D721Med (cell line): ENCODE measurements around the gene TMEM156.

Experiments
- DNase-seq: peaks from one replicate; pipeline ENCODE4 v3.0.0; 2011; ENCODE audit warnings: low spot score; ENCODE audit not compliant: insufficient read length
- FAIRE-seq: peaks from 2 replicates; lab custom pipeline; 2011; peaks lifted over from hg19 to GRCh38; lab: Jason Lieb, UNC
- CTCF ChIP-seq: IDR thresholded peaks from 2 replicates; pipeline ENCODE4 v1.5.1; 2012; ENCODE audit warnings: mild to moderate bottlenecking, control low read depth; ENCODE audit not compliant: insufficient read depth; ENCODE audit errors: missing control alignments

The TMEM156 gene

GRCh38 chr4:38983291-38983690 is 48.9 kb downstream of the TMEM156 start:
- FAIRE-seq, result no peak

GRCh38 chr4:38982361-38983095 is 49.7 kb downstream of the TMEM156 start:
- no peak for TF ChIP-seq CTCF
- FAIRE-seq (no peak), DNase-seq (no peak)

More at GRCh38 chr4:38983291-38983690, 48.9 kb downstream of the TMEM156 start:
- DNase-seq, result no peak
- no peak for TF ChIP-seq CTCF

GRCh38 chr4:38980903-38981676 is 51.1 kb downstream of the TMEM156 start:
- DNase-seq (no peak), FAIRE-seq (no peak)
- TF ChIP-seq CTCF, result no peak

GRCh38 chr4:38979511-38980230 is 52.5 kb downstream of the TMEM156 start:
- DNase-seq, result no peak
- FAIRE-seq, result no peak
- no peak for TF ChIP-seq CTCF

- TF ChIP-seq CTCF, result no peak
- FAIRE-seq (no peak), DNase-seq (no peak)
Measured at GRCh38 chr4:38979081-38979480, 53.1 kb downstream of the TMEM156 start.

- no peak for FAIRE-seq
- no peak for TF ChIP-seq CTCF
Measured at GRCh38 chr4:38976308-38976707, 55.9 kb downstream of the TMEM156 start.

More at GRCh38 chr4:38976308-38976707, 55.9 kb downstream of the TMEM156 start:
- DNase-seq, result no peak
